ENCODE results near the gene CPN2. TPM values are rescaled to one million over a fixed set of nuclear protein-coding genes. Genes with fewer than 3 reads are reported as not detected.

The CPN2 gene
- total RNA-seq, 4 donors from 2014 or later: 0.24 to 0.50 TPM; not detected in 2

- no peak for ATAC-seq (ENCODE audit: low FRiP score)
- no peak for DNase-seq (ENCODE audit: low spot score)
- TF ChIP-seq, protein P1, sequence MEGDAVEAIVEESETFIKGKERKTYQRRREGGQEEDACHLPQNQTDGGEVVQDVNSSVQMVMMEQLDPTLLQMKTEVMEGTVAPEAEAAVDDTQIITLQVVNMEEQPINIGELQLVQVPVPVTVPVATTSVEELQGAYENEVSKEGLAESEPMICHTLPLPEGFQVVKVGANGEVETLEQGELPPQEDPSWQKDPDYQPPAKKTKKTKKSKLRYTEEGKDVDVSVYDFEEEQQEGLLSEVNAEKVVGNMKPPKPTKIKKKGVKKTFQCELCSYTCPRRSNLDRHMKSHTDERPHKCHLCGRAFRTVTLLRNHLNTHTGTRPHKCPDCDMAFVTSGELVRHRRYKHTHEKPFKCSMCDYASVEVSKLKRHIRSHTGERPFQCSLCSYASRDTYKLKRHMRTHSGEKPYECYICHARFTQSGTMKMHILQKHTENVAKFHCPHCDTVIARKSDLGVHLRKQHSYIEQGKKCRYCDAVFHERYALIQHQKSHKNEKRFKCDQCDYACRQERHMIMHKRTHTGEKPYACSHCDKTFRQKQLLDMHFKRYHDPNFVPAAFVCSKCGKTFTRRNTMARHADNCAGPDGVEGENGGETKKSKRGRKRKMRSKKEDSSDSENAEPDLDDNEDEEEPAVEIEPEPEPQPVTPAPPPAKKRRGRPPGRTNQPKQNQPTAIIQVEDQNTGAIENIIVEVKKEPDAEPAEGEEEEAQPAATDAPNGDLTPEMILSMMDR (IDR thresholded peaks at IDR 0.05): no peak
Measured at GRCh38 chr3:194374935-194375334, 23.8 kb upstream of the CPN2 start.

DNA sequence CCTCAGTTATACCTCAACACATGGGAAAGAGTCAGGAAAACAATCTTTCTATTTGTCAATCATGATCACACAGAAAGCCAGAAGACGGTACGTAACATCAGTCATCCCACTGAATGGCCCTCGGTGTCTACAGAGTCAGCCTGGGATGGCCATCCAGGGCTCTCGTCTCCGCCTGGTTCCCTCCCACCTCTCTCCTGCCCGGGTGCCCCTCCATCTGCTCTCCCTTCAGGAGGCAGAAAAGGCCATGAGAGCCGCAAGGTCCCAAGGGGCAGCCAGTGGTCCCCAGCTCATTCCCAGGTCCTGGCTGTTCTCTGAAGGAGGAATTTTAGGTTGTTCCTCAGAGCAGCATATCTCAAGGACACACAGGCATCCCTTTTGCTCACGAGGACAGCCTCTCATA lies 22.8 kb upstream of the CPN2 start:
- TF ChIP-seq, protein P1 (IDR thresholded peaks at IDR 0.05): no peak
- ATAC-seq (ENCODE audit: low FRiP score) (no peak), DNase-seq (ENCODE audit: low spot score) (no peak)

DNA sequence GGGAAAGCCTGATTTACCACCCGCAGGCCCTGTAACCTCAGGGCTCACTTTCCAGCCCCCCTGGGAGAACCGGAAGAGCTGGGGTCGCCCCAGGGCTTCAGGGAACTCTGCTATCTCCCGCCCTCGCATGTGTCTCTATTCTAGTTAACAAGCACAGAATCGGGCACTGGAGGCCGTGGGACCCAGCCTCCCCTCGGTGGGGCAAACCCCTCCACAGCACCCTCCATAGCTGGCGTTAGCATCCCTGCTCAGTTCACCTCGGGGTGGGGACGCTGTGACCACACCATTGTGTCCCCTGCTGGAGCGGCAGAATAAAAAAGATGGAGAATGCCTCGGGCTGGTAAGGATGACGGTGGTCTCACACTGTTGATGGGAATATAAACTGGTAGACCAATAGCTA lies 21.9 kb upstream of the CPN2 start:
- ATAC-seq (ENCODE audit: low FRiP score): no peak

GRCh38 chr3:194370753-194371152 lies 19.6 kb upstream of the CPN2 start:
- ATAC-seq (ENCODE audit: low FRiP score) (no peak), DNase-seq (ENCODE audit: low spot score) (no peak)
- TF ChIP-seq, protein P1 (IDR thresholded peaks at IDR 0.05): no peak

More for the DNA sequence above, 21.9 kb upstream of the CPN2 start:
- no peak for DNase-seq (ENCODE audit: low spot score)
- TF ChIP-seq, protein P1 (IDR thresholded peaks at IDR 0.05): no peak

GRCh38 chr3:194369522-194370279 lies 18.6 kb upstream of the CPN2 start, which contains the start of gene LRRC15:
Gene LRRC15, minus strand, starts transcription at chr3:194369743. Its CDS starts 8,700 bp downstream, at chr3:194361043.
- ATAC-seq (ENCODE audit: low FRiP score): no peak

GRCh38 chr3:194368918-194369317 lies 17.8 kb upstream of the CPN2 start:
- no peak for ATAC-seq (ENCODE audit: low FRiP score)
- TF ChIP-seq, protein P1 (IDR thresholded peaks at IDR 0.05): no peak
- DNase-seq (ENCODE audit: low spot score): no peak

More at GRCh38 chr3:194369522-194370279, 18.6 kb upstream of the CPN2 start, which contains the start of gene LRRC15:
- TF ChIP-seq, protein P1 (IDR thresholded peaks at IDR 0.05): no peak
- DNase-seq (ENCODE audit: low spot score): no peak
